Measurements from ENCODE around the gene NELL2. TPM values are rescaled to one million over a fixed set of nuclear protein-coding genes. Genes with fewer than 3 reads are reported as not detected.

NELL2 gene
- total RNA-seq, 1 donor from 2014 or later, result 6.6 TPM

- Histone ChIP-seq H3K36me3 (no peaks in the 10 kb centered on the region), H3K27me3 (ENCODE audit: low read depth) (no peaks in the 10 kb centered on the region), H3K4me1 (no peaks in the 10 kb centered on the region), H3K4me3 (no peak overlapping the region), H3K27ac (no peak overlapping the region), H3K9me3 (no peaks in the 10 kb centered on the region)
- intact Hi-C loops (cut with DNase I), result no loop called here
- no peak for ATAC-seq
- no peak for DNase-seq
- TF ChIP-seq CTCF (IDR thresholded peaks at IDR 0.05), result no peak
These were observed 13.8 kb upstream of the NELL2 start for GRCh38 chr12:44889926-44890325.

- Histone ChIP-seq H3K4me1 (no peaks in the 10 kb centered on the region), H3K4me3 (no peak overlapping the region), H3K9me3 (no peaks in the 10 kb centered on the region), H3K36me3 (no peaks in the 10 kb centered on the region), H3K27ac (no peak overlapping the region), H3K27me3 (ENCODE audit: low read depth) (no peaks in the 10 kb centered on the region)
- no peak for TF ChIP-seq CTCF (IDR thresholded peaks at IDR 0.05)
- intact Hi-C loops (cut with DNase I), result no loop called here
- DNase-seq (no peak), ATAC-seq (no peak)
These were observed 13.0 kb upstream of the NELL2 start for GRCh38 chr12:44889162-44889561.

GRCh38 chr12:44885902-44886301 is 9.8 kb upstream of the NELL2 start:
- TF ChIP-seq CTCF (IDR thresholded peaks at IDR 0.05), result no peak
- no peaks in the 10 kb centered on the region for H3K9me3 ChIP-seq
- no peak overlapping the region for H3K4me3 ChIP-seq
- H3K36me3 ChIP-seq, result no peaks in the 10 kb centered on the region
- DNase-seq (no peak), ATAC-seq (no peak)
- no peaks in the 10 kb centered on the region for H3K4me1 ChIP-seq
- no peaks in the 10 kb centered on the region for H3K27me3 ChIP-seq (ENCODE audit: low read depth)
- intact Hi-C loops (cut with DNase I), result no loop called here
- no peak overlapping the region for H3K27ac ChIP-seq

GRCh38 chr12:44881197-44881596 is 5.1 kb upstream of the NELL2 start:
- Histone ChIP-seq H3K27ac (no peak overlapping the region), H3K9me3 (peaks cover 3% of the 10 kb centered on the region), H3K4me3 (no peak overlapping the region), H3K36me3 (no peaks in the 10 kb centered on the region), H3K27me3 (ENCODE audit: low read depth) (peaks cover 7% of the 10 kb centered on the region), H3K4me1 (peaks cover 6% of the 10 kb centered on the region)
- DNase-seq, result no peak
- intact Hi-C loops (cut with DNase I), result no loop called here
- no peak for ATAC-seq
- no peak for TF ChIP-seq CTCF (IDR thresholded peaks at IDR 0.05)

- Histone ChIP-seq H3K27me3 (ENCODE audit: low read depth) (peaks cover 50% of the 10 kb centered on the region), H3K27ac (no peak overlapping the region), H3K9me3 (peaks cover 3% of the 10 kb centered on the region), H3K36me3 (no peaks in the 10 kb centered on the region), H3K4me3 (peak overlapping the region; percentile 56), H3K4me1 (peaks cover 19% of the 10 kb centered on the region)
- TF ChIP-seq CTCF (IDR thresholded peaks at IDR 0.05), result no peak
- DNase-seq (no peak), ATAC-seq (peak; percentile 66 to 78)
- intact Hi-C loops (cut with DNase I), result no loop called here
These were observed 662 bp upstream of the NELL2 start for GRCh38 chr12:44876544-44877410.
